Aortic smooth muscle cell (primary cell): ENCODE data around the gene TK1. TPM values are rescaled to one million over a fixed set of nuclear protein-coding genes. Genes with fewer than 3 reads are reported as not detected.

Experiments
- total RNA-seq: library from RNA; depleted of rRNA; stranded (reverse); fragments of >200 nt; gene quantifications from 2 replicates; pipeline ENCODE4 v1.2.3, GENCODE V29; 2014

Gene TK1
- total RNA-seq, result 104 and 136 TPM in 2 replicates

GRCh38 chr17:78186692-78187595, at the start of gene TK1, which contains the start of gene AFMID:
Gene TK1 (minus strand): TSS chr17:78187052. CDS start chr17:78186994, 58 bp downstream.
Gene AFMID (plus strand): TSS chr17:78187362. CDS start chr17:78187371, 9 bp downstream.

DNA sequence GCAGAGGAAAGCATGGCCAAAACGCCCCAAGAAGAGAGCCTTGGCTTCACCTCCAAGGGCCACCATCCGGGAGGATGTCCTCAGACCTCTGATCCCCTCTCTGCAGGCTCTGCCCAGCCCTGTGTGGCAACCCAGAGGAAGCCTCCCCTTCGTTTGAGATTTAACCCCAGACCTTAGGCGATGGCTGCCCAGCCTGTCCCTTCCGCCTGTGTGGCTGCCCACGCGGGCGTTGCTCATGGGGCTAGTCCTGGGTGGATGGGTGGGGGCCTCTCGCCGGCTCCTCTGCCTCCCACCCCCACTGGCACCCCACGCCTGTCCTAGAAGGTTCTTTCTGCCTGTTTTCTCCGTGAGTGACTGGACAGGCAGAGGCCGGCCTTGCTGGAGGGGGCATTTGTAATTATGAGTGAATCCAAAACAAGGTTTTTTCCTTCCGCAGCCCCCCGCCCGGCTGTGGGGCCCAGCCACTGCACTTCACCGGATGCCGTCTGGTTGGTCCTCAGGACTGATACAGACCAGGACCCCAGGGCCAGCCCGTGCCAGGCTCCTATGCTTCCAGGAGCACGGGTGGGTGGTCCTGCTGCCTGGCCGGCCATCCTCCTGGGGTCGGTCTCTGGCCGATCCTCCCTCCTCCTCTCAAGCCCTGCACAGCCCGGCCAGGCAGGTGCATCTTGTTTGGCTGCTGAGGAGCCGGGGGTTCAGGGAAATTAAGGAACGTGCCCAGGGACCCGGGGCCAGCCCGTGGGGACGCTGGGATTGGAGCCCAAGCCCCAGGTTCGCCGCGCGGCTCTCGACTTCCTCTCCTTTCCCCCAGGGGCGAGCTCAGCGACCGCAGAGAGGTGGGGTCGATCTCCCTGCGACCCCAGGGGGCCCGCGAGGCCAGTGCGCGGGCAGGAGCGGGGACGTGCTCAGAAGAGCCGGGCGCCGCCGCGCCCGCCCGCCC, 44.4 kb upstream of the TK1 start, which contains the start of gene TMEM235:
TSS of gene TMEM235 (plus strand) at position 636 of the 940 bp plus-strand sequence. CDS start 393 bp downstream, outside the sequence.

GRCh38 chr17:78214016-78214705, 27.3 kb upstream of the TK1 start, which contains the start of gene BIRC5:
Gene BIRC5 (plus strand): TSS chr17:78214253. CDS start chr17:78214317, 64 bp downstream.

GRCh38 chr17:78168242-78168902, 18.5 kb downstream of the TK1 start, which contains the start of gene SYNGR2:
Gene SYNGR2 (plus strand): TSS chr17:78168581. CDS start chr17:78168617, 36 bp downstream.

DNA sequence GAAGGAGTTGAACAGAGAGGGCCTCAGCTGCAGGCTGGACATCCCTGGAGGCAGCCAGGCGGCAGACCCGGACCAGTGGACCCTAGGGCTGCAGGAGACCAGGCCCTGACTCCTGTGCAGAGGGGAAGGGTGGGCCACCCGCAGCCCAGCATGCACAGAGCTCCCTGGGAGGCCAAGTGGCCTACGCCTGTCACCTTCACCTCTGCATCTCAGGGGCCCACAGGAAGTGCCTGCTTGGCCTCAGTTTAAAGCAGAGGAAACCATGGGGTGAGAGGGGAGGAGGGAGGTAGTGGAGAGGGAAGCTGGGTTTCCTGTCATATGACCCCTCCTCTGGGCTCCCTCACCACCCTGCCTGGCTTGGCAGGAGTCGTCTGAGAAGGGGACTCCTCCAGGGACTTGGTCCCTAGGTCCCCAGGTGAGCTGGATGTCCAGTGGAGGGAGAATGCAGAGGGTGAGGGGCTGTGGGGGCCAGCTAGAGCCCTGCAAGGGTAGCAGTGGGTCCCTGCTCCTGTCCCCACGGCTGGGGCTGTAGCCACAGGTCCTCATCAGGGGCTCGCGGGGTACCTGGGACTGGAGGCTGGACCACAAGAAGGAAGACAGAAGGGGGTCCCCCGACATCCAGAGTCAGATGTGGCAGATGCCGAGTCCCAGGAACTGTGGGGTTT, 56.3 kb downstream of the TK1 start, which contains the start of gene TMC8:
TSS of gene TMC8 (plus strand) at position 335 of the 665 bp plus-strand sequence. CDS start 818 bp downstream, outside the sequence.

GRCh38 chr17:78128551-78129350, 58.1 kb downstream of the TK1 start, which contains the start of gene TMC6:
Gene TMC6 (minus strand): TSS chr17:78128755. CDS start chr17:78126832, 1,923 bp downstream.

Other genes with a start within 250 kb of the TK1 start
- gene TNRC6C, start 228.3 kb downstream of the TK1 start, total RNA-seq, result 8.3 and 10.1 TPM in 2 replicates
- 1.2 and 1.8 TPM in 2 replicates for gene TMC6, start 58.3 kb downstream of the TK1 start, total RNA-seq
- not detected in 2 replicates for gene TMC8, start 56.3 kb downstream of the TK1 start, total RNA-seq
- gene C17orf99, start 40.7 kb downstream of the TK1 start, total RNA-seq, result not detected in 2 replicates
- 16.6 and 18.4 TPM in 2 replicates for gene SYNGR2, start 18.5 kb downstream of the TK1 start, total RNA-seq
- gene AFMID, start 310 bp upstream of the TK1 start, total RNA-seq, result 30.2 and 48.4 TPM in 2 replicates
- 48.7 and 63.8 TPM in 2 replicates for gene BIRC5, start 27.2 kb upstream of the TK1 start, total RNA-seq
- gene TMEM235, start 44.6 kb upstream of the TK1 start, total RNA-seq, result not detected in 2 replicates
- 107 and 145 TPM in 2 replicates for gene SOCS3, start 173.0 kb upstream of the TK1 start, total RNA-seq
- 29.5 and 33.7 TPM in 2 replicates for gene PGS1, start 191.6 kb upstream of the TK1 start, total RNA-seq